OCI-LY1 (cell line): ENCODE measurements around the gene N4BP2L2.

Experiments used
- H2AFZ ChIP-seq: fragments of 200-600 bp; sonication (generic), shearing (Covaris generic); 2 replicates; pipeline ENCODE4 v1.6.0; 2014; ENCODE audit warnings: antibody characterized with exemption, mild to moderate bottlenecking, low read length
- H3F3A ChIP-seq: fragments of 200-600 bp; sonication (generic), shearing (Covaris generic); 2 replicates; pipeline ENCODE4 v1.6.0; 2014; ENCODE audit warnings: mild to moderate bottlenecking, antibody characterized with exemption, low read length, moderate library complexity; ENCODE audit not compliant: insufficient read depth
- H3K27ac ChIP-seq: fragments of 200-600 bp; sonication (generic); 2 replicates; pipeline ENCODE4 v1.5.1; 2014; ENCODE audit warnings: low read length, mixed run types, mild to moderate bottlenecking, low read depth; ENCODE audit not compliant: poor library complexity, severe bottlenecking
- H3K27me3 ChIP-seq: fragments of 200-600 bp; sonication (generic); 2 replicates; pipeline ENCODE4 v1.6.0; 2014; ENCODE audit warnings: antibody characterized with exemption, mild to moderate bottlenecking, low read length, moderate library complexity; ENCODE audit not compliant: insufficient read depth
- H3K36me3 ChIP-seq: fragments of 200-600 bp; sonication (generic); 2 replicates; pipeline ENCODE4 v1.6.1; 2014; ENCODE audit warnings: mild to moderate bottlenecking, antibody characterized with exemption, low read length, moderate library complexity, mixed read lengths; ENCODE audit not compliant: insufficient read depth
- H3K4me1 ChIP-seq: fragments of 200-600 bp; sonication (generic); 2 replicates; pipeline ENCODE4 v1.5.1; 2014; ENCODE audit warnings: mild to moderate bottlenecking, low read length, moderate library complexity; ENCODE audit not compliant: insufficient read depth, severe bottlenecking
- H3K4me2 ChIP-seq: fragments of 200-600 bp; sonication (generic), shearing (Covaris generic); 2 replicates; pipeline ENCODE4 v1.6.1; 2014; ENCODE audit warnings: low read length
- H3K4me3 ChIP-seq: fragments of 200-600 bp; sonication (generic); 2 replicates; pipeline ENCODE4 v1.5.1; 2014; ENCODE audit warnings: low read length, low read depth, mild to moderate bottlenecking, mixed read lengths; ENCODE audit not compliant: poor library complexity, severe bottlenecking
- H3K79me2 ChIP-seq: fragments of 200-600 bp; shearing (Covaris generic); 2 replicates; pipeline ENCODE4 v1.6.1; 2016; ENCODE audit warnings: mixed run types, low read length, mixed read lengths; ENCODE audit not compliant: insufficient read depth
- H3K9ac ChIP-seq: fragments of 200-600 bp; sonication (generic), shearing (Covaris generic); 2 replicates; pipeline ENCODE4 v1.6.1; 2014; ENCODE audit warnings: mild to moderate bottlenecking, low read length, mixed read lengths
- H3K9me2 ChIP-seq: fragments of 200-600 bp; sonication (generic), shearing (Covaris generic); 2 replicates; pipeline ENCODE4 v1.6.1; 2014; ENCODE audit warnings: low read depth, mild to moderate bottlenecking, low read length, mixed read lengths
- H3K9me3 ChIP-seq: fragments of 200-600 bp; shearing (Covaris generic); 2 replicates; pipeline ENCODE4 v1.6.1; 2014; ENCODE audit warnings: low read length, mixed read lengths
- H4K20me1 ChIP-seq: fragments of 200-600 bp; sonication (generic), shearing (Covaris generic); 2 replicates; pipeline ENCODE4 v1.6.0; 2016; ENCODE audit warnings: mild to moderate bottlenecking, low read length; ENCODE audit not compliant: insufficient read depth
- EZH2 ChIP-seq: fragments of 200-600 bp; sonication (generic), shearing (Covaris generic); IDR thresholded peaks from 2 replicates; pipeline ENCODE4 v1.8.0; 2017; ENCODE audit warnings: borderline replicate concordance, mixed run types, mild to moderate bottlenecking, antibody characterized with exemption, low read length, moderate library complexity, mixed read lengths
- TF ChIP-seq, protein P1 (sequence below): fragments of 200-600 bp; sonication (generic), shearing (Covaris generic); IDR thresholded peaks from 2 replicates; pipeline ENCODE4 v1.5.1; 2017; ENCODE audit warnings: mild to moderate bottlenecking, antibody characterized with exemption, low read length, moderate library complexity, mixed read lengths

Gene N4BP2L2

DNA sequence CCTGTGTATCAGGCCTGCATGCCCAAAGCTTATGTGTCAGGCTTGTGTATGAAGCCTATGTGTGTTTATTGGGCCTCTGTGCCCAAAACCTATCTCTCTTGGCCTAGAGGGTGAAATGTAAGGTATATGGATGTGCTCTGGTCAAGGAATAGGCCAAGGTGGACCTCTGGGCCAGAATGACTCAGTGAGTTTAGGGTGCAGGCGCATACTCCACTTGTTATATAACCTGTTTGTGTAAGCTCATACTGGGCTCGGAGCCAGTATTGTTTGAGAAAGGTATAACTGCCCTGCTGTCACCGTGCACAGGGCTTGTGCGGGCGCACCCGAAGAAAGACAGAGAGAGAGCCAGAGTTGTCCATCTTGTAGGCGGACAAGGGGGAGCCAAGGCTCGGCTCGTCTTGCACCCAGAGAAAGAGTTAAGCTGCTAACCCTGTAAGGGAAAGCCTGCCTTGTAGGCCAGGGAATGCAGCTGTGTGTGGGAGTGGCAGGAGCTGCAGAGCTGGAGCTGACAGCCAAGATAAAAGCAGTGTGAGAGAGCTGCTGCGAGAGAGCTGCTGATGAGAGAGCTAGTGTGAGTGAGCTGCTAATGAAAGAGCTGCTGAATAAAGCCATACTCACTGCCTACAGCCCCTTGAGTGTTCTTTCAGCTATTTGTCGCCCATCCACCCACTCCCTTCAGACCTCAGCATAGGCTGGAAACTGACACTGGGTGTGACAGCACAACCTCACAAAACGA is 67.2 kb downstream of the N4BP2L2 start:
- Histone ChIP-seq H3K4me1 (peaks cover 10% of the 10 kb centered on the region), H3K4me3 (no peak overlapping the region), H3K9ac (no peak overlapping the region), H3K27ac (peak overlapping the region; percentile 27), H3K27me3 (no peaks in the 10 kb centered on the region), H3K36me3 (no peaks in the 10 kb centered on the region), H3F3A (no peaks in the 10 kb centered on the region), H3K4me2 (no peak overlapping the region), H4K20me1 (no peaks in the 10 kb centered on the region), H3K9me3 (no peaks in the 10 kb centered on the region), H2AFZ (peak overlapping the region; percentile 57; the same call in 1 of the 2 replicates), H3K79me2 (no peaks in the 10 kb centered on the region), H3K9me2 (no peaks in the 10 kb centered on the region)
- TF ChIP-seq EZH2: no peak
- TF ChIP-seq, protein P1, sequence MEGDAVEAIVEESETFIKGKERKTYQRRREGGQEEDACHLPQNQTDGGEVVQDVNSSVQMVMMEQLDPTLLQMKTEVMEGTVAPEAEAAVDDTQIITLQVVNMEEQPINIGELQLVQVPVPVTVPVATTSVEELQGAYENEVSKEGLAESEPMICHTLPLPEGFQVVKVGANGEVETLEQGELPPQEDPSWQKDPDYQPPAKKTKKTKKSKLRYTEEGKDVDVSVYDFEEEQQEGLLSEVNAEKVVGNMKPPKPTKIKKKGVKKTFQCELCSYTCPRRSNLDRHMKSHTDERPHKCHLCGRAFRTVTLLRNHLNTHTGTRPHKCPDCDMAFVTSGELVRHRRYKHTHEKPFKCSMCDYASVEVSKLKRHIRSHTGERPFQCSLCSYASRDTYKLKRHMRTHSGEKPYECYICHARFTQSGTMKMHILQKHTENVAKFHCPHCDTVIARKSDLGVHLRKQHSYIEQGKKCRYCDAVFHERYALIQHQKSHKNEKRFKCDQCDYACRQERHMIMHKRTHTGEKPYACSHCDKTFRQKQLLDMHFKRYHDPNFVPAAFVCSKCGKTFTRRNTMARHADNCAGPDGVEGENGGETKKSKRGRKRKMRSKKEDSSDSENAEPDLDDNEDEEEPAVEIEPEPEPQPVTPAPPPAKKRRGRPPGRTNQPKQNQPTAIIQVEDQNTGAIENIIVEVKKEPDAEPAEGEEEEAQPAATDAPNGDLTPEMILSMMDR: no peak

DNA sequence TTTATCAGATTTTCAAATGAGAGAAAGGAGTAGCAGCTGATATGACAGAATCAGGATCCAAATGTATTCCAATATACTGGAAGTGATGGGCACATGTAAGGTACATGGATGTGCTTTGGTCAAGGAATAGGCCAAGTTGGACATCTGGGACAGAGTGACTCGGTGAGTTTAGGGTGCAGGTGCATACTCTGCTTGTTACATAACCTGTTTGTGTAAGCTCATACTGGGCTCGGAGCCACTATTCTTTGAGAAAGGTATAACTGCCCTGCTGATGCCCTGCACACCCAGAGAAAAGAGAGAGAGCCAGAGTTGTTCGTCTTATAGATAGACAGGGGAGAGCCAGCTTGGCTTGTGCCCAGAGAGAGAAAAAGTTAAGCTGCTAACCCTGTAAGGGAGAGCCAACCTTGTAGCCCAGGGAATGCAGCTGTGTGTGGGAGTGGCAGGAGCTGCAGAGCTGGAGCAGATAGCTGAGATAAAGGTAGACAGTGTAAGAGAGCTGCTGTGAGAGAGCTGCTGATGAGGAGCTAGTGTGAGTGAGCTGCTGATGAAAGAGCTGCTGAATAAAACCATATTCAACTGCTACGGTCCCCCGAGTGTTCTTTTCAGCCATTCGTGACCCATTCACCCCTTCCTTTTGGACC is 70.0 kb downstream of the N4BP2L2 start:
- no peak overlapping the region for H3K4me2 ChIP-seq
- no peak overlapping the region for H3K27ac ChIP-seq
- H3F3A ChIP-seq: no peaks in the 10 kb centered on the region
- H2AFZ ChIP-seq: no peak overlapping the region
- TF ChIP-seq EZH2: no peak
- TF ChIP-seq, protein P1: no peak
- peaks cover 10% of the 10 kb centered on the region for H3K4me1 ChIP-seq
- no peaks in the 10 kb centered on the region for H3K27me3 ChIP-seq
- no peak overlapping the region for H3K9ac ChIP-seq
- H3K4me3 ChIP-seq: no peak overlapping the region
- no peaks in the 10 kb centered on the region for H3K36me3 ChIP-seq
- H3K79me2 ChIP-seq: no peaks in the 10 kb centered on the region
- H3K9me3 ChIP-seq: no peaks in the 10 kb centered on the region
- H4K20me1 ChIP-seq: no peaks in the 10 kb centered on the region
- H3K9me2 ChIP-seq: no peaks in the 10 kb centered on the region

DNA sequence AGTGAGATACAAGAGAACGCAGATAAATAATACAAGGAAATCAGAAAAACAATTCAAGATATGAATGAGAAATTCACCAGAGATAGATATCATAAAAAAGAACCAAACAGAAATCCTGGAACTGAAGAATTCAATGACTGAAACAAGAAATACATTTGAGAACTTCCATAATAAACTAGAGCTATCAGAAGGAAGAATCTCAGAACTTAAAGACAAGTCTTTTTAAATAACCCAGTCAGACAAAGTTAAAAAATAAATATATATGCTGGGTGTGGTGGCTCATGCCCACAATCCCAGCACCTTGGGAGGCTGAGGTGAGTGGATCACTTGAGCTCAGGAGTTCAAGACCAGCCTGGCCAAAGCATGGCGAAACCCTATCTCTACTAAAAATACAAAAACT is 82.0 kb downstream of the N4BP2L2 start:
- H3K4me1 ChIP-seq: no peaks in the 10 kb centered on the region
- no peaks in the 10 kb centered on the region for H3K36me3 ChIP-seq
- H3K9me3 ChIP-seq: peaks cover 2% of the 10 kb centered on the region; the same call in 1 of the 2 replicates
- no peak overlapping the region for H3K9ac ChIP-seq
- TF ChIP-seq EZH2: no peak
- TF ChIP-seq, protein P1: no peak
- H3K4me2 ChIP-seq: no peak overlapping the region
- no peaks in the 10 kb centered on the region for H4K20me1 ChIP-seq
- H3K27ac ChIP-seq: no peak overlapping the region
- no peaks in the 10 kb centered on the region for H3F3A ChIP-seq
- H3K79me2 ChIP-seq: no peaks in the 10 kb centered on the region
- no peaks in the 10 kb centered on the region for H3K27me3 ChIP-seq
- H2AFZ ChIP-seq: no peak overlapping the region
- no peaks in the 10 kb centered on the region for H3K9me2 ChIP-seq
- H3K4me3 ChIP-seq: no peak overlapping the region
